Measurements from ENCODE around the gene GMDS.

Gene GMDS

GRCh38 chr6:1703091-1703855 lies 542.1 kb downstream of the GMDS start:
- H3K36me3 ChIP-seq (ENCODE audit: control insufficient read depth in 4 of 4, insufficient read depth in 4 of 4, low read length in 3 of 4): no peaks in the 10 kb centered on the region
- no peak overlapping the region for H3K27ac ChIP-seq (ENCODE audit: insufficient read depth in 1 of 2, low read depth in 1 of 2, low read length in 2 of 2, poor library complexity in 1 of 2, severe bottlenecking in 2 of 2)
- H3K4me1 ChIP-seq (ENCODE audit: control extremely low read depth in 1 of 4, control insufficient read depth in 4 of 4, insufficient read depth in 4 of 4, low read length in 3 of 4): no peaks in the 10 kb centered on the region
- no peaks in the 10 kb centered on the region for H3K9me3 ChIP-seq (ENCODE audit: control extremely low read depth in 1 of 5, control insufficient read depth in 4 of 5, insufficient read depth in 2 of 5, low read depth in 1 of 5, low read length in 4 of 5)
- H3K27me3 ChIP-seq (replicated peaks in 2 of 5; ENCODE audit: control insufficient read depth in 4 of 5, insufficient read depth in 5 of 5, low read length in 4 of 5): no peaks in the 10 kb centered on the region
- H3K4me3 ChIP-seq (ENCODE audit: control insufficient read depth in 1 of 7, extremely low read depth in 1 of 7, insufficient read depth in 4 of 7, low read depth in 2 of 7, low read length in 6 of 7): no peak overlapping the region
- DNase-seq: peak; percentile 3 to 62 (median 16)
- CTCF ChIA-PET: interaction anchor here (0.6 kb wide), 1 partner anchor 939 kb away, joined by 4 read pairs; no protein-coding TSS in a partner anchor
- POLR2A ChIA-PET: no interaction called here
- WGBS (ENCODE audit: insufficient coverage): 77% methylated on average over 7 of the region's 9 CpGs

- Histone ChIP-seq H3K4me3 (ENCODE audit: control insufficient read depth in 1 of 7, extremely low read depth in 1 of 7, insufficient read depth in 4 of 7, low read depth in 2 of 7, low read length in 6 of 7) (no peak overlapping the region), H3K27me3 (replicated peaks in 2 of 5; ENCODE audit: control insufficient read depth in 4 of 5, insufficient read depth in 5 of 5, low read length in 4 of 5) (no peaks in the 10 kb centered on the region), H3K9me3 (ENCODE audit: control extremely low read depth in 1 of 5, control insufficient read depth in 4 of 5, insufficient read depth in 2 of 5, low read depth in 1 of 5, low read length in 4 of 5) (no peaks in the 10 kb centered on the region), H3K27ac (ENCODE audit: insufficient read depth in 1 of 2, low read depth in 1 of 2, low read length in 2 of 2, poor library complexity in 1 of 2, severe bottlenecking in 2 of 2) (no peak overlapping the region), H3K36me3 (ENCODE audit: control insufficient read depth in 4 of 4, insufficient read depth in 4 of 4, low read length in 3 of 4) (no peaks in the 10 kb centered on the region), H3K4me1 (ENCODE audit: control extremely low read depth in 1 of 4, control insufficient read depth in 4 of 4, insufficient read depth in 4 of 4, low read length in 3 of 4) (no peaks in the 10 kb centered on the region)
- no peak for DNase-seq
- CTCF ChIA-PET: no interaction called here
- POLR2A ChIA-PET: no interaction called here
- 98% methylated on average over 8 of the region's 8 CpGs for WGBS (ENCODE audit: insufficient coverage)
These were observed 542.8 kb downstream of the GMDS start for GRCh38 chr6:1702580-1703051.

GRCh38 chr6:1701668-1702353 lies 543.6 kb downstream of the GMDS start:
- 93% methylated on average over 11 of the region's 12 CpGs for WGBS (ENCODE audit: insufficient coverage)
- Histone ChIP-seq H3K27ac (ENCODE audit: insufficient read depth in 1 of 2, low read depth in 1 of 2, low read length in 2 of 2, poor library complexity in 1 of 2, severe bottlenecking in 2 of 2) (no peak overlapping the region), H3K4me3 (ENCODE audit: control insufficient read depth in 1 of 7, extremely low read depth in 1 of 7, insufficient read depth in 4 of 7, low read depth in 2 of 7, low read length in 6 of 7) (no peak overlapping the region), H3K27me3 (replicated peaks in 2 of 5; ENCODE audit: control insufficient read depth in 4 of 5, insufficient read depth in 5 of 5, low read length in 4 of 5) (no peaks in the 10 kb centered on the region), H3K36me3 (ENCODE audit: control insufficient read depth in 4 of 4, insufficient read depth in 4 of 4, low read length in 3 of 4) (no peaks in the 10 kb centered on the region), H3K4me1 (ENCODE audit: control extremely low read depth in 1 of 4, control insufficient read depth in 4 of 4, insufficient read depth in 4 of 4, low read length in 3 of 4) (no peaks in the 10 kb centered on the region), H3K9me3 (ENCODE audit: control extremely low read depth in 1 of 5, control insufficient read depth in 4 of 5, insufficient read depth in 2 of 5, low read depth in 1 of 5, low read length in 4 of 5) (no peaks in the 10 kb centered on the region)
- no peak for DNase-seq
- ChIA-PET POLR2A (no interaction called here), CTCF (no interaction called here)

GRCh38 chr6:1700278-1700967 lies 545.0 kb downstream of the GMDS start:
- Histone ChIP-seq H3K9me3 (ENCODE audit: control extremely low read depth in 1 of 5, control insufficient read depth in 4 of 5, insufficient read depth in 2 of 5, low read depth in 1 of 5, low read length in 4 of 5) (no peaks in the 10 kb centered on the region), H3K4me1 (ENCODE audit: control extremely low read depth in 1 of 4, control insufficient read depth in 4 of 4, insufficient read depth in 4 of 4, low read length in 3 of 4) (no peaks in the 10 kb centered on the region), H3K36me3 (ENCODE audit: control insufficient read depth in 4 of 4, insufficient read depth in 4 of 4, low read length in 3 of 4) (no peaks in the 10 kb centered on the region), H3K27me3 (replicated peaks in 2 of 5; ENCODE audit: control insufficient read depth in 4 of 5, insufficient read depth in 5 of 5, low read length in 4 of 5) (no peaks in the 10 kb centered on the region), H3K4me3 (ENCODE audit: control insufficient read depth in 1 of 7, extremely low read depth in 1 of 7, insufficient read depth in 4 of 7, low read depth in 2 of 7, low read length in 6 of 7) (no peak overlapping the region), H3K27ac (ENCODE audit: insufficient read depth in 1 of 2, low read depth in 1 of 2, low read length in 2 of 2, poor library complexity in 1 of 2, severe bottlenecking in 2 of 2) (no peak overlapping the region)
- 95% methylated on average over 9 of the region's 11 CpGs for WGBS (ENCODE audit: insufficient coverage)
- DNase-seq: no peak
- ChIA-PET CTCF (interaction anchor here (1.2 kb wide), 1 partner anchor 10 kb away, joined by 3 read pairs; no protein-coding TSS in a partner anchor), POLR2A (no interaction called here)

- no peak for DNase-seq
- ChIA-PET POLR2A (no interaction called here), CTCF (no interaction called here)
- H3K27ac ChIP-seq (ENCODE audit: insufficient read depth in 1 of 2, low read depth in 1 of 2, low read length in 2 of 2, poor library complexity in 1 of 2, severe bottlenecking in 2 of 2): no peak overlapping the region
- H3K4me3 ChIP-seq (ENCODE audit: control insufficient read depth in 1 of 7, extremely low read depth in 1 of 7, insufficient read depth in 4 of 7, low read depth in 2 of 7, low read length in 6 of 7): no peak overlapping the region
- H3K4me1 ChIP-seq (ENCODE audit: control extremely low read depth in 1 of 4, control insufficient read depth in 4 of 4, insufficient read depth in 4 of 4, low read length in 3 of 4): no peaks in the 10 kb centered on the region
- 93% methylated on average over 9 of the region's 11 CpGs for WGBS (ENCODE audit: insufficient coverage)
- H3K27me3 ChIP-seq (replicated peaks in 2 of 5; ENCODE audit: control insufficient read depth in 4 of 5, insufficient read depth in 5 of 5, low read length in 4 of 5): no peaks in the 10 kb centered on the region
- no peaks in the 10 kb centered on the region for H3K36me3 ChIP-seq (ENCODE audit: control insufficient read depth in 4 of 4, insufficient read depth in 4 of 4, low read length in 3 of 4)
- no peaks in the 10 kb centered on the region for H3K9me3 ChIP-seq (ENCODE audit: control extremely low read depth in 1 of 5, control insufficient read depth in 4 of 5, insufficient read depth in 2 of 5, low read depth in 1 of 5, low read length in 4 of 5)
These were observed 546.9 kb downstream of the GMDS start for GRCh38 chr6:1698527-1698926.

GRCh38 chr6:1697688-1698351 lies 547.6 kb downstream of the GMDS start:
- no peak for DNase-seq
- Histone ChIP-seq H3K4me3 (ENCODE audit: control insufficient read depth in 1 of 7, extremely low read depth in 1 of 7, insufficient read depth in 4 of 7, low read depth in 2 of 7, low read length in 6 of 7) (no peak overlapping the region), H3K27me3 (replicated peaks in 2 of 5; ENCODE audit: control insufficient read depth in 4 of 5, insufficient read depth in 5 of 5, low read length in 4 of 5) (no peaks in the 10 kb centered on the region), H3K27ac (ENCODE audit: insufficient read depth in 1 of 2, low read depth in 1 of 2, low read length in 2 of 2, poor library complexity in 1 of 2, severe bottlenecking in 2 of 2) (no peak overlapping the region), H3K9me3 (ENCODE audit: control extremely low read depth in 1 of 5, control insufficient read depth in 4 of 5, insufficient read depth in 2 of 5, low read depth in 1 of 5, low read length in 4 of 5) (peaks cover 0 to 5% (median 2%) of the 10 kb centered on the region in 5 experiments), H3K4me1 (ENCODE audit: control extremely low read depth in 1 of 4, control insufficient read depth in 4 of 4, insufficient read depth in 4 of 4, low read length in 3 of 4) (no peaks in the 10 kb centered on the region), H3K36me3 (ENCODE audit: control insufficient read depth in 4 of 4, insufficient read depth in 4 of 4, low read length in 3 of 4) (peaks cover 0 to 3% (median 0%) of the 10 kb centered on the region in 4 experiments)
- WGBS (ENCODE audit: insufficient coverage): 98% methylated on average over 5 of the region's 10 CpGs
- POLR2A ChIA-PET: no interaction called here
- CTCF ChIA-PET: no interaction called here

Measured in common myeloid progenitor, CD34-positive (primary cell).